ENCODE data around the gene DGLUCY.

DGLUCY gene

GRCh38 chr14:91220581-91221000 lies 106.7 kb downstream of the DGLUCY start:
- no peak for TF ChIP-seq CTCF (IDR thresholded peaks at IDR 0.05; ENCODE audit: low read depth, low read length, poor library complexity, severe bottlenecking)
- TF ChIP-seq EZH2phosphoT487 (IDR thresholded peaks at IDR 0.05; ENCODE audit: borderline replicate concordance, low read length), result no peak
- Histone ChIP-seq H3K4me3 (ENCODE audit: low read length) (no peak overlapping the region), H4K20me1 (ENCODE audit: control insufficient read depth, insufficient read depth, low read depth, low read length) (no peaks in the 10 kb centered on the region), H3K4me2 (ENCODE audit: low read length) (no peak overlapping the region), H3F3A (ENCODE audit: control insufficient read depth, insufficient read depth) (no peaks in the 10 kb centered on the region), H3K27me3 (ENCODE audit: control insufficient read depth, low read length) (no peaks in the 10 kb centered on the region), H3K9me3 (ENCODE audit: control insufficient read depth, insufficient read depth, low read length) (no peaks in the 10 kb centered on the region), H3K36me3 (ENCODE audit: control insufficient read depth, low read length) (peaks cover 1% of the 10 kb centered on the region; the same call in 1 of the 2 replicates), H3K79me2 (ENCODE audit: control insufficient read depth, low read length) (no peaks in the 10 kb centered on the region), H3K9me2 (replicated peaks; ENCODE audit: control insufficient read depth, low read length) (no peaks in the 10 kb centered on the region), H3K27ac (ENCODE audit: low read depth, low read length) (no peak overlapping the region), H3K4me1 (ENCODE audit: control insufficient read depth, low read length) (peaks cover 4% of the 10 kb centered on the region; the same call in 1 of the 2 replicates)

GRCh38 chr14:91221270-91221669 lies 107.4 kb downstream of the DGLUCY start:
- H3F3A ChIP-seq (ENCODE audit: control insufficient read depth, insufficient read depth), result no peaks in the 10 kb centered on the region
- TF ChIP-seq EZH2phosphoT487 (IDR thresholded peaks at IDR 0.05; ENCODE audit: borderline replicate concordance, low read length), result no peak
- TF ChIP-seq CTCF (IDR thresholded peaks at IDR 0.05; ENCODE audit: low read depth, low read length, poor library complexity, severe bottlenecking), result no peak
- H3K9me2 ChIP-seq (replicated peaks; ENCODE audit: control insufficient read depth, low read length), result no peaks in the 10 kb centered on the region
- H3K79me2 ChIP-seq (ENCODE audit: control insufficient read depth, low read length), result no peaks in the 10 kb centered on the region
- no peaks in the 10 kb centered on the region for H3K9me3 ChIP-seq (ENCODE audit: control insufficient read depth, insufficient read depth, low read length)
- no peaks in the 10 kb centered on the region for H3K27me3 ChIP-seq (ENCODE audit: control insufficient read depth, low read length)
- no peaks in the 10 kb centered on the region for H3K36me3 ChIP-seq (ENCODE audit: control insufficient read depth, low read length)
- peaks cover 4% of the 10 kb centered on the region; the same call in 1 of the 2 replicates for H3K4me1 ChIP-seq (ENCODE audit: control insufficient read depth, low read length)
- H3K4me2 ChIP-seq (ENCODE audit: low read length), result no peak overlapping the region
- no peak overlapping the region for H3K4me3 ChIP-seq (ENCODE audit: low read length)
- H4K20me1 ChIP-seq (ENCODE audit: control insufficient read depth, insufficient read depth, low read depth, low read length), result no peaks in the 10 kb centered on the region
- H3K27ac ChIP-seq (ENCODE audit: low read depth, low read length), result no peak overlapping the region

- Histone ChIP-seq H4K20me1 (ENCODE audit: control insufficient read depth, insufficient read depth, low read depth, low read length) (no peaks in the 10 kb centered on the region), H3K27ac (ENCODE audit: low read depth, low read length) (no peak overlapping the region), H3K4me1 (ENCODE audit: control insufficient read depth, low read length) (peaks cover 15% of the 10 kb centered on the region), H3K36me3 (ENCODE audit: control insufficient read depth, low read length) (no peaks in the 10 kb centered on the region), H3K27me3 (ENCODE audit: control insufficient read depth, low read length) (no peaks in the 10 kb centered on the region), H3K9me3 (ENCODE audit: control insufficient read depth, insufficient read depth, low read length) (no peaks in the 10 kb centered on the region), H3K4me2 (ENCODE audit: low read length) (no peak overlapping the region), H3K9me2 (replicated peaks; ENCODE audit: control insufficient read depth, low read length) (no peaks in the 10 kb centered on the region), H3F3A (ENCODE audit: control insufficient read depth, insufficient read depth) (0 out of 2 replicates have a peak, but pooled peaks cover 1% of the 10 kb centered on the region), H3K79me2 (ENCODE audit: control insufficient read depth, low read length) (no peaks in the 10 kb centered on the region), H3K4me3 (ENCODE audit: low read length) (no peak overlapping the region)
- TF ChIP-seq CTCF (IDR thresholded peaks at IDR 0.05; ENCODE audit: low read depth, low read length, poor library complexity, severe bottlenecking), result no peak
- TF ChIP-seq EZH2phosphoT487 (IDR thresholded peaks at IDR 0.05; ENCODE audit: borderline replicate concordance, low read length), result no peak
Observed at GRCh38 chr14:91223028-91223783, 109.3 kb downstream of the DGLUCY start.
